B cell (primary cell): ENCODE measurements around the gene RNF130. TPM values are rescaled to one million over a fixed set of nuclear protein-coding genes. Genes with fewer than 3 reads are reported as not detected.
"Not testable (repeated sequence)": the region's sequence is repeated elsewhere in the genome, so short reads cannot be mapped to it uniquely, and the experiment has no call there.

Source experiments
- ATAC-seq: fragments of 200-7000 bp; cut with Tn5 transposase; one replicate; pipeline ENCODE4 v1.10.0; 2021; ENCODE audit warnings: low read depth, mild to moderate bottlenecking, moderate number of reproducible peaks, moderate library complexity
- CTCF ChIA-PET: fragments of 350-600 bp; sonication (Branson Sonifier 250); formaldehyde crosslinking; loops from one replicate; lab custom pipeline; 2021; ENCODE audit warnings: antibody characterized with exemption, inconsistent platforms; lab: Charles Lee
- POLR2A ChIA-PET: fragments of 350-600 bp; sonication (Branson Sonifier 250); formaldehyde crosslinking; loops from one replicate; lab custom pipeline; 2021; ENCODE audit warnings: antibody characterized with exemption; lab: Charles Lee
- DNase-seq: peaks from one replicate; pipeline ENCODE4 v3.0.0; 2013
- H2AFZ ChIP-seq: 2 replicates; pipeline ENCODE4 v1.6.1; 2012; ENCODE audit warnings: mild to moderate bottlenecking, low read depth, low read length; ENCODE audit not compliant: insufficient read depth, poor library complexity, severe bottlenecking
- H3K27ac ChIP-seq, 2 donors: 1 replicate in 1 of 2; 2 replicates in 1 of 2; pipeline ENCODE4 v1.5.1; 2012 to 2013; ENCODE audit warnings: low read length in 2 of 2, mild to moderate bottlenecking in 2 of 2, moderate library complexity in 1 of 2
- H3K27me3 ChIP-seq, 4 experiments: fragments of 200-600 bp in 1 of 4; sonication (generic) in 1 of 4; replicated peaks in 1 of 4; 1 replicate in 2 of 4; 2 replicates in 2 of 4; pipeline versions ENCODE4 v1.6.1 to v1.7.0; 2013 to 2016; ENCODE audit warnings: low read length in 3 of 4, mild to moderate bottlenecking in 2 of 4, mixed read lengths in 1 of 4, moderate library complexity in 1 of 4; ENCODE audit not compliant: insufficient read depth in 4 of 4, control insufficient read depth in 3 of 4; ENCODE audit errors: control extremely low read depth in 1 of 4
- H3K36me3 ChIP-seq, 2 experiments: replicated peaks in 1 of 2; 1 replicate in 1 of 2; 2 replicates in 1 of 2; pipeline versions ENCODE4 v1.6.1 to v1.7.1; 2013; ENCODE audit warnings: low read length in 1 of 2; ENCODE audit not compliant: insufficient read depth in 2 of 2, control insufficient read depth in 1 of 2; ENCODE audit errors: control extremely low read depth in 1 of 2, extremely low read depth in 1 of 2
- H3K4me1 ChIP-seq, 2 donors: fragments of 200-600 bp in 1 of 2; sonication (generic) in 1 of 2; 1 replicate in 1 of 2; 2 replicates in 1 of 2; pipeline versions ENCODE4 v1.5.1 to v1.6.1; 2013 to 2017; ENCODE audit warnings: low read length in 2 of 2; ENCODE audit not compliant: control insufficient read depth in 2 of 2, insufficient read depth in 2 of 2
- H3K4me2 ChIP-seq: replicated peaks from 2 replicates; pipeline ENCODE3; 2012; ENCODE audit warnings: mild to moderate bottlenecking, low read depth, low read length; ENCODE audit not compliant: poor library complexity, severe bottlenecking
- H3K4me3 ChIP-seq, 5 experiments: fragments of 200-600 bp in 1 of 5; sonication (generic) in 1 of 5; 1 replicate in 3 of 5; 2 replicates in 2 of 5; pipeline versions ENCODE4 v1.5.1 to v1.7.0; 2011 to 2016; ENCODE audit warnings: low read length in 4 of 5, mild to moderate bottlenecking in 4 of 5, low read depth in 2 of 5, control low read depth in 1 of 5, moderate library complexity in 1 of 5; ENCODE audit not compliant: insufficient read depth in 1 of 5; ENCODE audit errors: control extremely low read depth in 1 of 5, extremely low read depth in 1 of 5
- H3K79me2 ChIP-seq: fragments of 200-600 bp; sonication (generic); one replicate; pipeline ENCODE4 v1.6.0; 2016; ENCODE audit warnings: low read length; ENCODE audit not compliant: control insufficient read depth, insufficient read depth
- H3K9ac ChIP-seq: fragments of 200-600 bp; sonication (generic); 2 replicates; pipeline ENCODE4 v1.6.1; 2017; ENCODE audit warnings: mild to moderate bottlenecking, low read length, moderate library complexity
- H3K9me3 ChIP-seq, 3 donors: one replicate each; pipeline versions ENCODE4 v1.6.1 to v1.7.1; 2013; ENCODE audit warnings: low read length in 2 of 3; ENCODE audit not compliant: control insufficient read depth in 2 of 3, insufficient read depth in 1 of 3; ENCODE audit errors: control extremely low read depth in 1 of 3
- H4K20me1 ChIP-seq: 2 replicates; pipeline ENCODE4 v1.6.0; 2012; ENCODE audit warnings: mild to moderate bottlenecking, low read length; ENCODE audit not compliant: insufficient read depth, control insufficient read depth, poor library complexity, severe bottlenecking
- H3K27ac Mint-ChIP-seq: one replicate; pipeline ENCODE4 v1.8.0; 2021; ENCODE audit warnings: mixed read lengths
- H3K27me3 Mint-ChIP-seq: one replicate; pipeline ENCODE4 v1.8.0; 2021; ENCODE audit warnings: mixed read lengths
- H3K4me1 Mint-ChIP-seq: one replicate; pipeline ENCODE4 v1.8.0; 2021; ENCODE audit warnings: mixed read lengths
- H3K4me3 Mint-ChIP-seq: one replicate; pipeline ENCODE4 v1.8.0; 2021; ENCODE audit warnings: mixed read lengths
- H3K9me3 Mint-ChIP-seq: one replicate; pipeline ENCODE4 v1.8.0; 2022; ENCODE audit warnings: mixed read lengths; ENCODE audit not compliant: insufficient read depth
- CTCF ChIP-seq: fragments of 200-600 bp; IDR thresholded peaks from one replicate; pipeline ENCODE4 v1.8.0; 2022; ENCODE audit warnings: antibody characterized with exemption, mild to moderate bottlenecking
- EZH2 ChIP-seq: IDR thresholded peaks from 2 replicates; pipeline ENCODE4 v1.6.1; 2012; ENCODE audit warnings: borderline replicate concordance, low read depth, mild to moderate bottlenecking, moderate library complexity, low read length; ENCODE audit not compliant: insufficient read depth, poor library complexity, severe bottlenecking
- WGBS: methylation state at CpG from one replicate; pipeline ENCODE4 v1.1.5; 2013; ENCODE audit warnings: missing lambda C conversion rate; ENCODE audit not compliant: insufficient coverage; 5-methylcytosine and 5-hydroxymethylcytosine counted together
- intact Hi-C: fragments of 100-400 bp; cut with micrococcal nuclease; formaldehyde crosslinking; loops from one replicate; pipeline ENCODE4 v1.10.0; 2022
- polyA plus RNA-seq: library from polyadenylated mRNA; depleted of rRNA; stranded (reverse); fragments of >200 nt; gene quantifications from 2 replicates; pipeline ENCODE4 v1.2.3, GENCODE V29; 2012
- total RNA-seq, 2 donors: library from RNA; stranded (reverse); fragments of 120-200 nt in 1 of 2; gene quantifications; 1 replicate in 1 of 2; 2 replicates in 1 of 2; pipeline versions ENCODE4 v1.2.3 to v1.2.4, GENCODE V29; 2013 to 2022

Gene RNF130
- total and polyA plus RNA-seq, 2 donors (not counting 1 experiment from before 2014, with no cell fraction given) = 18.1 to 25.8 TPM

DNA sequence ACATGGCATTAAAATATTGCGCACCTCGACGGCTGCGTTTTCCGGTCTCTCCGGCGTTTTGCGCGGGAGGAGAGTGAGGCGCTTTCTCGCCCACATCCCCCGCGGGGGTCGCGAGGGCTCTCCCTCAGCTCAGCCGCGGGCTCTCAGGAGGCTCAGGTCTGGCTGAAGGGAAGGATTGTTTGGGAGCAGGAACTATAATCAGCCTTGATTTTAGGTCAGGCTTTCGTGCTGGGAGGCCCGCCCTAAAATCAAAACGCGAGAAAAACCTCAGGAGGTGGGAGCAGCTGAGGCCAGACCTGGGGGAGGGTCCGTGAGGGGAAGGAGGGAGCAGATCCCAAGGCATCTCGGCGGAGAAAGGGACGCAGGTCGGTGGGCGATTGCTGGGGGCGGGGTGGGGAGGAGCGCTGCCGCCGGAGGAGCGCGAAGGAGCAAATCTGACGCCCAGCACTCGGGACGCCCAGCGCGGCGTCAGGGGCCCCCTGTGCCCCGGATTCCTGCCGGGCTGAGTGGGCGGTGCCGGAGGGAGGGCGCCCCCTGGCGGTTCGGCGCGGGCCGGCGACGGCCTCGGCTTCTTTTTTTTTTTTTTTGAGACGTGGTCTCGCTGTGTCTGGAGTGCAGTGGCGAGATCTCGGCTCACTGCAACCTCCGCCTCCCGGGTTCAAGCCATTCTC lies 18.7 kb upstream of the RNF130 start:
- peak overlapping the region; percentile 48 to 65 (median 58) for H3K4me3 ChIP-seq
- peaks cover 0 to 9% (median 3%) of the 10 kb centered on the region in 4 experiments for H3K27me3 ChIP-seq
- peak overlapping the region in 1 of 2 donors; percentile 56 for H3K27ac ChIP-seq
- intact Hi-C loops = loop anchor here (1.0 to 5.0 kb wide), 2 partner anchors 18 to 118 kb away; no protein-coding TSS in a partner anchor
- peaks cover 3 to 11% of the 10 kb centered on the region in 2 donors for H3K4me1 ChIP-seq
- ATAC-seq (peak; percentile 95), DNase-seq (peak; percentile 87)
- ChIA-PET CTCF (interaction anchor here (0.6 to 3.4 kb wide), 5 partner anchors 9 to 288 kb away, joined by 3 to 9 read pairs (median 4); no protein-coding TSS in a partner anchor), POLR2A (interaction anchor here (0.6 kb wide), 1 partner anchor 288 kb away, joined by 4 read pairs; no protein-coding TSS in a partner anchor)
- peak overlapping the region; percentile 88 for H3K4me2 ChIP-seq
- H3K79me2 ChIP-seq = no peaks in the 10 kb centered on the region
- no peaks in the 10 kb centered on the region for H3K36me3 ChIP-seq
- 2% methylated on average over 55 of the region's 58 CpGs for WGBS
- Mint-ChIP-seq H3K9me3 (no peaks in the 10 kb centered on the region), H3K27me3 (peaks cover 10% of the 10 kb centered on the region), H3K4me1 (peaks cover 12% of the 10 kb centered on the region), H3K4me3 (peak overlapping the region; percentile 90), H3K27ac (peak overlapping the region; percentile 82)
- peak overlapping the region; percentile 95 for H2AFZ ChIP-seq
- no peaks in the 10 kb centered on the region for H4K20me1 ChIP-seq
- peak overlapping the region; percentile 73 for H3K9ac ChIP-seq
- peak; percentile 82 for TF ChIP-seq CTCF
- TF ChIP-seq EZH2 = no peak
- no peaks in the 10 kb centered on the region for H3K9me3 ChIP-seq

DNA sequence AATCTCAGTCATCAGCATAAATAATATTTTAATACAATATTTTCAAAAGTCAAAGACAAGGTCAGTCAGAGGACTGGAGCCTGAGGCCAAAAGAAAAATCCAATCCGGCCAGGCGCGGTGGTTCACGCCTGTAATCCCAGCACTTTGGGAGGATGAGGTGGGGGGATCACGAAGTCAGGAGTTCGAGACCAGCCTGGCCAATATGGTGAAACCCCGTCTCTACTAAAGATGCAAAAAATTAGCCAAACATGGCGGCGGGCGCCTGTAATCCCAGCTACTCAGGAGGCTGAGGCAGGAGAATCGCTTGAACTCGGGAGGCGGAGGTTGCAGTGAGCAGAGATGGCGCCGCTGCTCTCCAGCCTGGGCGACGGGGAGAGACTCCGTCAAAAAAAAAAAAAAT lies 18.1 kb upstream of the RNF130 start:
- ChIA-PET POLR2A (interaction anchor here (0.6 kb wide), 1 partner anchor 287 kb away, joined by 4 read pairs; no protein-coding TSS in a partner anchor), CTCF (interaction anchor here (0.6 to 3.4 kb wide), 6 partner anchors 9 to 288 kb away, joined by 3 to 9 read pairs (median 4); no protein-coding TSS in a partner anchor)
- not testable (repeated sequence) for H3K79me2 ChIP-seq, H3K9me3 ChIP-seq, H3K9me3 Mint-ChIP-seq, ATAC-seq, H3K36me3 ChIP-seq, H3K27me3 Mint-ChIP-seq, H4K20me1 ChIP-seq, DNase-seq, H3K27ac Mint-ChIP-seq, H3K27ac ChIP-seq
- Histone ChIP-seq H2AFZ (peak overlapping the region; percentile 95), H3K9ac (peak overlapping the region; percentile 73), H3K4me1 (peaks cover 3 to 11% of the 10 kb centered on the region in 2 donors), H3K4me3 (peak overlapping the region in 2 of 5 experiments; percentile 58 to 65), H3K4me2 (peak overlapping the region; percentile 88), H3K27me3 (peaks cover 0 to 12% (median 4%) of the 10 kb centered on the region in 4 experiments)
- Mint-ChIP-seq H3K4me3 (peak overlapping the region; percentile 62), H3K4me1 (peaks cover 12% of the 10 kb centered on the region)
- 94% methylated on average over 13 of the region's 18 CpGs for WGBS
- intact Hi-C loops = loop anchor here (1.0 to 5.0 kb wide), 2 partner anchors 17 to 117 kb away; no protein-coding TSS in a partner anchor
